GM21381 (cell line): ENCODE data around the gene SLC38A10.

Source experiments
- ATAC-seq: cut with Tn5 transposase; IDR thresholded peaks from one replicate; pipeline ENCODE4 v1.9.1; 2021; ENCODE audit warnings: mild to moderate bottlenecking, moderate library complexity; ENCODE audit not compliant: unreplicated experiment

Gene SLC38A10

GRCh38 chr17:81295031-81295675 lies at the start of gene SLC38A10:
SLC38A10 (minus strand) TSS chr17:81295307; CDS start chr17:81294921, 386 bp downstream.
- peak; percentile 79 for ATAC-seq

GRCh38 chr17:81342269-81343070 lies 47.4 kb upstream of the SLC38A10 start:
- no peak for ATAC-seq

GRCh38 chr17:81341516-81342268 lies 46.6 kb upstream of the SLC38A10 start:
- no peak for ATAC-seq

GRCh38 chr17:81340607-81341515 lies 45.8 kb upstream of the SLC38A10 start:
- no peak for ATAC-seq

DNA sequence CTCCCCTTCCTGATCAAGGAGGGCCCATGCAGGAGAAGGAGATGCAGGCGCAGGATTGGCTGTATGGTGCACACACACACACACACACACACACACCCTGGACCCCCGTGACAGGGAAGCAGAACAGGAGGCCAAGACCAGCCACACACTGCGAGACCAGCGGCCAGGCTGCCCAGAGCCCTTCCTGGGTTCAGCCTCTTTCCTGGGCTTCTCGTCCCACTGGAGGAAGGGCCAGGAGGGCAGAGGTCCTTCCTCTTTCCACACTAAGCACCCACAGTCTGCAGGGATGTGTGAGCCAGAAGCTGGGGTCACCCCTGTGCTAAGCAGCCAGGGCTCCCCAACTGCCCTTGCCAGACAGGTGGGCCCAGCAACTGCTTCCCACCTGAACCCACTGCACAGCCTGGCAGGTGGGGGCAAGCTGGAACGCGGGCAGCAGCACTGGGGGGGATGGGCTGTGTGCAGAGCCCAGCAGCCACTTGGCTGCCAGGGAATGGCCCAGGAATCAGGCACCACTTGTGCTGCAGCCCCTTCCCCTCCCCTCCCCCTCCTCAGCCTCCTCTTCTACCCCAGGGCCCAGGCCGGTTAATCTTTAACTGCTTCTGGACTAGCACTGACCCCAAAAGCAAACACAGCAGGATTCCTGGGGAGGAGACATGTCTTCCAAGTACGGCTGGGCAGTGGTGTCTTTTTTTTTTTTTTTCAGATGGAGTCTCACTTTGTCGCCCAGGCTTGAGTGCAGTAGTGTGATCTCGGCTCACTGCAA lies 44.6 kb upstream of the SLC38A10 start:
- no peak for ATAC-seq

- ATAC-seq: no peak
These were observed 44.1 kb upstream of the SLC38A10 start for GRCh38 chr17:81339191-81339533.

GRCh38 chr17:81338274-81339190 lies 43.4 kb upstream of the SLC38A10 start:
- no peak for ATAC-seq

- ATAC-seq: no peak
These were observed 42.4 kb upstream of the SLC38A10 start for GRCh38 chr17:81337476-81337879.

- no peak for ATAC-seq
These were observed 41.8 kb upstream of the SLC38A10 start for GRCh38 chr17:81336930-81337325.

DNA sequence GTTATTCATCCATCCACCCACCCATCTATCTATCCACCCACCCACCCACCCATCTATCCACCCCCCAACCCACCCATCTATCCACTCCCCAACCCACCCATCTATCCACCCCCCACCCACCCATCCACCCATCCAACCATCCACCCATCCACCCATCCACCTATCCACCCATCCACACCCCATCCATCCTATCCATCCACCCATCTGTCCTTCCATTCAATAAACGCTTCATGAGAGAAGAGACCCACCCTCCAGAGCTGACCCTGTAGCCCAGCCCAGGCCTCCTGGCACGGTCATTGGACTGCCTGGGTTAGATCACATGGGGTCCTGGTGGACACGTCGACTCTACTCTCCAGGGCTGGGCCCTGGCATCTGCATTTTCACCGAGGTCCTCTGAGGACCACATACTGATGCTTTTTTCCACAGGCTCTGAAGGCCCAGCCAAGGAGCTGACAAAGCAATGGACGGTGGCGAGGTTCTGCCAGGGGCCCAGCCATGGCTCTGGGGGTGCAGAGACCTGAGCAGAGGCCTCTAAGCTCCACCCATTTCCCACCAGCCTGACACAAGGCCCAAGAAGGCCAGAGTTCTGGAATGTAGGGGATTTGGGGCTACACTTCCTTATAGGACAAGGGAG lies 41.3 kb upstream of the SLC38A10 start:
- no peak for ATAC-seq

- no peak for ATAC-seq
These were observed 40.7 kb upstream of the SLC38A10 start for GRCh38 chr17:81335773-81336157.

GRCh38 chr17:81334987-81335772 lies 40.1 kb upstream of the SLC38A10 start:
- no peak for ATAC-seq

DNA sequence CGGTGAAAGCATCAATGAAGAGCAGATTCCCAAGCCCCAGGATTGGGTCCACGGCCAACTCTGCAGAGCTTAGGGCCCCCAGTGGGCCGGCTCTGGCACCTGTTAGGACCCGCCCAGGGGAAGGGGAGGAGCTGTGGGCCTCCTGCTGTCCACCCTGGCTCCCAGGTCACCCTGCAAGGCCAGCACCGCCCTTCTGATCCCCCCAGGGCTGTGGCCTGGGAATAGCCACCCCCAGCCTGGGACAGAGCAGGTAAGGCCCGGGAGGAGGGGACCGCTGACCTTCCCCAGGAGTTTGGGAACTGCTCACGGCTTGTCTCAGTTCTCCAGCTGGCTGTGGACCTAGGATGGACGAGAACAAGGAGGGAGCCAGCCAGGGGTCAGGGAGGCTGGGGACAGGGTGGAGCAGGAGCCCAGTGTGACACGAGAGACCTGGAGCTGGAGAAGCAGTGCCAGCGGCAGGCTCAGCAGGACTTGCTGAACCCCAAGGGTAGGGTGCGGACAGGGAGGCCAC lies 39.3 kb upstream of the SLC38A10 start:
- ATAC-seq: no peak

DNA sequence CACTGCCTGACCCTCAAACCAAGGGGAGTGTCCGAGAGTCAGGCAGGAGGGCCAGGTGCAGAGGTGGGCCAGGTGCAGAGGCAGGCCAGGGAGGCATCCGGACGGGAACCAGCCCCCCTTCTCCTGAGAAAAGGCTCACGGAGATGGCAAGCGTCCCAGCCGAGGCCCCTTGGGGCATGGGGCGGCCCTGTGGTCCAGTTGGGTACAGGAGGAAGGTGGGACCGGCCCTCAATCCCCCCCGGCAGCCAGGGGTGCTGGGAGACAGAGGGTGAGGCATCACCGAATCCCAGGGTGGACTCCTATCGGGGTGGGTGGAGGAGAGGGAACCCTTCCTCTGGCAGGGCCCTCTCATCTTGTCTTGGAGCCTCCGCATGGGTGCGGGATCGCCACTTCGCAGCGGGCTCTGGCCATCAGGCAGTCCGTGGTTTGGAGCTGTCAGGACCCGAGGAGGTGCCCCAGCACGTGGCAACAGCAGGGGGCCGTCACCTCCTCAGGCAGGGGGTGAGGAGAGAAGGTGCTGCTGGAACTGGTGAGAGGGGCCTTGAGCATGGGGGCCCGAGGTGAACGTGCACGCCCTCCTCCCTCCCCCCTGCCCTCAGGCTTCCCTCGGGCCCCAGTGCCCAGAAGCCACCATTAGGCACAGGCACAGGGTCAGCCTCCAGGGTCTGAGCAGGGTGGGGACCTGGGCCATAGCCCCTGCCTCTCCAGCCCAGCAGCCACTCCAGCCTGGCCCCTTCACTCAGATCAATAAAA lies 38.7 kb upstream of the SLC38A10 start:
- ATAC-seq: no peak

- ATAC-seq: no peak
These were observed 37.9 kb upstream of the SLC38A10 start for GRCh38 chr17:81332914-81333528.

DNA sequence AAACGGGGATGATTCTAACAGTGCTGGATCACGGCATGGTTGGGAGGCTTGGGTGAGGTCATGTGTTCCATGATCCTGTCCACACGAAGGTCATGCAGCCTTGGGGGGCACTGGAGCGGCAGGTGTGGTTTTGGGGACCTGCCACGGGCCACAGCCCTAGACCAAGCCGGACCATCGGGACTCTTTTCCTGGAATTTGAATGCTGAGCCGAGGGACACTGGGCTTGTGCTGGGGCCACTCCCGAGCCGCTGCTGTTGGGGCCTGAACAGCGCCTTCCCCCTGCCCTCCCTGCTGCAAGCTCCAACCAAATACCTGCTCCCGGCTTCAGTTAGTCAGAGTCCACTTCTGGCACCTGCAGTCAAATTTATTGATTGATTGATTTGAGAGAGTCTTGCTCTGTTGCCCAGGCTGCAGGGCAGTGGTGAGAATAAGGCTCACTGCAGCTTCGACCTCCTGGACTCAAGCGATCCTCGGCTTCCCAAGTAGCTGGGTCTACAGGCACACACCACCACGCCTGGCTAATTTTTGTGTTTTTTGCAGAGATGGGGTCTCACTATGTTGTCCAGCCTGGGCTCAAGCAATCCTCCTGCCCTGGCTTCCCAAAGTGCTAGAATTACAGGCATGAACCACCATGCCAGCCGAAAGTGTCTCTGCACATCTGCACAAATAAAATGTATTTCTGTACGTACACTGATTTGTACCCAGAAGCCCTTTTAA lies 37.2 kb upstream of the SLC38A10 start:
- ATAC-seq: no peak
